Stimulated activated CD4-positive, alpha-beta T cell treated with anti-CD3 and anti-CD28 coated beads, Interleukin-4, amount 100 ng/mL, for 4 hours (primary cell): Measurements from ENCODE around the gene EXOSC5.
"Not testable (repeated sequence)": the region's sequence is repeated elsewhere in the genome, so short reads cannot be mapped to it uniquely, and the experiment has no call there.

Experiments used
- DNase-seq, 2 experiments: peaks; one replicate each; pipeline ENCODE4 v3.0.0-alpha.2; 2020

EXOSC5 gene

DNA sequence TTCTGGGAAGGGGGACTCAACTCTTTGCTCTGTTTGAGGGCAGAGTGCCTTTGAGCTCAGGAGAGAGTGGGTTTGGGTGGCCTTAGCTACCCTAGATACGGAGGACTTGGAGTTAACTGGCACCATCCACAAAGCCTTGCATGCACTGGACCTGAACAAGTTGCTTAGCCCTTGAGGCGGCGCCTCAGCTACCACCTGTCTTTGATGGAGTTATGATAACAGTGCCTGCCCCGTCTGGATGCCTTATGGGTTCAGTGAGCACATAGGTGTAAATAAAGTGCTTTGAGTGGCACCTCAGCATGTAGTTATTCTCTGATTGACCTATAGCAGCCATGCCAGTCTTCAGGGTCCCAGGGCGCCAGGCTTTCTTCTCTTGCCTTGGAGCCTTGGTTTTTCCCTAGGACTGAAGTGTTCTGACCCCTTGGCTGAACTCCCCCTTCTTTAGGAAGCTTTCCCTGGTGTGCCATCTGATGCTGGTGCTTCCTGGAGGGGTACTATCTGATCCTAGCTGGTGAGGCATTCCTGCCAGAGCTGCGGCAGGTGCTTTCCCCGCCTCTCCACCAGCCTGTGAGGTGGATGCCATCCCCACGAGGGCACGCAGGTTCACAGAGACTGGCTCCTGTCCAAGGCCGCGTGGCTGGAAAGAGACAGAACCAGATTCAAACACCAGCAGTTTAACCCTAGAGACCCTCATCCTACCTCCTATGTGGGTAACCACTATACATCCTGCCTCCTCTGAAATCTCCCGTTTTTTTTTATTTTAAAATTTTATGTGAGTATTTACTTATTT is 6.2 kb upstream of the EXOSC5 start:
- DNase-seq: no peak

DNA sequence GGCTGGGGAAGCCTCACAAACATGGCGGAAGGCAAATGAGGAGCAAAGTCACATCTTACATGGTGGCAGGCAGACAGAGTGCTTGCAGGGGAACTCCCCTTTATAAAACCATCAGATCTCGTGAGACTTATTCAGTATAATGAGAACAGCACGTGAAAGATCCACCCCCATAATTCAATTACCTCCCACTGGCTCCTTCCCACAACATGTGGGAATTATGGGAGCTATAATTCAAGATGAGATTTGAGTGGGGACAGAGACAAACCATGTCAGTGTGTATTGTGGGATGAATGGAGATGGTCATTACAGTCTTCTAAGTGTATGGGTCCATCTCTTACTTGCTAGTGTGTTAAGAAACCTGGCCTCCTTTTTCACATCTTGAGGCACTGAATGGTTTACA is 4.9 kb upstream of the EXOSC5 start:
- DNase-seq: no peak

DNA sequence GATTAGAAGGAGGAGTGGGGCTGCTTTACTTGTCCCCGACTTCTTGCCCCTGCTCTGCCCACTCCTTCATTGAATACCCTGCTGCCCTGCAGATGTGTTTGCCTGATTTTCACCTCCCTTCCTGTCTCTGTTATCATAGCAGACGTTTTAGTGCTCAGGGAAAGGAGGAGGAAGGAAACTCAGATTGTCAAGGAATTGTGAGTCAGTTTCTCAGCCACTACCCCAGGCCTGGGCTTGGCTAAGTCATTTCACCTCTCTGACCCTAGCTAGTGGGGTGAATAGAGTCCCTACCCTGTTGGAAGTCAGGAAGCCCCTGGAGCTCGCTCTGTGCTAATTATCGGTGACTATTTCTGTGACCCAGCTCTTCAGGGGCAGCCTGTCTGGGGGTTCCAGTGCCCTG is 4.3 kb upstream of the EXOSC5 start:
- no peak for DNase-seq

DNA sequence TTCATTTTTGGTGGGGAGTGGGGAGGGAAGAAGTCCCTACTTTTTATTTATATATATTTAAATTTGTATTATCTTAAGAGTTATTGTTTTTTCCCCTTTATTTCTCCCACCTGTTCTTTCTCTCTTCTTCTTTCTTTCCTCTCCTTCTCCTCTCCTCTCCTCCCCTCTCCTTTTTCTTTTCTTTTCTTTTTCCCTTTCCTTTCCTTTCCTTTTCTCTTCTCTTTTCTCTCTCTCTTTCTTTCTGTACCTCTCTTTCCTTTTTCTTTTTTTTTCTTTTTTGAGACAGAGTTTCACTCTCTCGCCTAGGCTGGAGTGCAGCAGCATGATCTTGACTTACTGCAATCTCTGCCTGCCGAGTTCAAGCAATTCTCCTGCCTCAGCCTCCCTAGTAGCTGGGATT is 2.4 kb upstream of the EXOSC5 start:
- DNase-seq: no peak

DNA sequence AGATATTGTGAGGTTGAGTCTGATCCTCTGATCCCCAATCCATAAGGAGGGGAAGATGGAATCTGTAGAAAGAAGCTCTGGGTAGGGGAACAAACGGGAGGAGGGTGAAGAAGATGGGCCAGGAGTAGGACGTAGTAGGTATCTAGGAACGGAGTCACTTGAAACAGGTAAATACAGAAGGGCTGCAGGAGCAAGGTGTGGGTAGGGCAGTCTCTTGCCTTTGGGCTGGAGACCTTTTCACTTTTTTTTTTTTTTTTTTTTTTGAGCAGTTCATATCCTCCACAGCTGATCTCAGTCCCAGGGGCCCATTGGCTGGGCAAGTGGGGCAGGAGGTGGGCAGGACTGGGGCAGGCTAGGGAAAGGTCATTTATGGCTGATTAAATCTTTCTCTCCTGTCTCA is 1.9 kb upstream of the EXOSC5 start:
- DNase-seq: no peak

DNA sequence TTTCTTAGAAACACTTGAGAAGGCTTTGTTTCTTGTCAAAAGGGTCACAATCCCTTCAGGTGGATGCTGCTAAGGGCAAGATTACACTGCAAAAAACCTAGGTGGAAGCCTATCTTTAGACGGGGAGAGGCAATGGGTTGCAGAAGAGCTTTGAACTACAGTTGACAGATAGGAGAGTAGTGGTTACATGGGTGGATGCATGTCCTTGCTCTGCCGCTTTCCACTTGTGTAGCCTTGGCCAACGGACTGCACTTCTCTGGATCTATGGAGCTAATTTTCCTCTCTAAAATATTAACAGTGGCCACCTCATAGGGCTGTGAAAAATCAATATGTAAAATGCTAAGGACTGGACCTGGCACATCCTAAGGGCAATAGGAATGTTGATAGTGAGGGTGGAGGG is 1.4 kb upstream of the EXOSC5 start:
- no peak for DNase-seq

DNA sequence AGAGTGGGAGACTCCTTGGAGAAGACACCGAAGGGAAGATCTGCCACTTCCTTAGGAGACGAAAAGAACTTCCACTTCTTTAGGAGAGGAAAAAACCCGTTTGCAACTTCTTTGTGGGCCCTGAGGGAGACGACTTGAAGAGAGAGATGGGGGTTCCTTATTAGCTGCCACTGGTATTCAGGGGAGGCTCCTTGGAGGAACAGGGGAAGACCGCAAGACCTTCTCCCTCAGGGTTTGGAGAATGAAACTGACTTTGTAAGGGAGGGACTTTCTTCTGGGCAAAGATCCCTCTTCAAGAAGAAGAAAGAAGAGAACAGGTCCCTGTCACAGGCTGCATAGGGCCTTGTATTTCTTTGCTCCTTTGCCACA is 875 bp upstream of the EXOSC5 start:
- no peak for DNase-seq

DNA sequence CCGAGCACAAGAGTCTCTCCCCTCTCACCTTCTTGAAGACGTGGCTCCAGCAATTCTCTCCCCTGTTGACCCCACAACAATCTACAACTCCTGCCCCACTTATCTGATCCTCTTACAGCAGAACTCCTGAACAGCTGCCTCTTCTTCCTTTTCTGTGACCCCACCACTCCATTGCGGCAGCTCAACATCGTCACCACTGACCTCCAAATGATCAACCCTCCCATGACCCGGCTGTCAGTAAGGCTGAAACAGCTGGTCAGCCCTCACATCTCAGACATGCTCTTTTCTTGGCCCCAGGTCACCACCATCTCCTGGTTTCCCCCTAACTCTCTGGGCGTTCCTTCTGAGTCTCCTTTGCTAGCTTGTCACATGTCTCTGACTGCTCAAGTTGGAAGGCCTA is 1.8 kb downstream of the EXOSC5 start:
- DNase-seq: no peak

DNA sequence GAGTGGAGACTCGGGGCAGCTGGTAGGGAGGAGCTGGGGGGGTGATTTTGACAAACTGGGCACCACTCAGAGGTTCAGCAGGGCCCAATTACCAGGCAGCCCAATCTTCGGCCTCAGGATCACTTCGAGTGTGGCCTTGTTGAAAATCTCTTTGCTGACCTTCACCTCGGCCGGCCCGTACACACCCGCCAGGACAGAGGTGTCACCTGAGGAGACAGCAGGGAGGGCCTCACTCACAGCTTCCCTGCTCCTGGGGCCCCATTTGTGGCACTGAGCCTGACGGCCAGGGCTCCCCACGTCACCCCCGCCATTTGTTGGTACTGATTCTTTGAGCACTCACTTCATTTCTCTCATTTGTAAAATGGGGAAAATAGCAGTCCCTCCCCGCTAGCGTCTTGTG is 4.4 kb downstream of the EXOSC5 start:
- DNase-seq: no peak

DNA sequence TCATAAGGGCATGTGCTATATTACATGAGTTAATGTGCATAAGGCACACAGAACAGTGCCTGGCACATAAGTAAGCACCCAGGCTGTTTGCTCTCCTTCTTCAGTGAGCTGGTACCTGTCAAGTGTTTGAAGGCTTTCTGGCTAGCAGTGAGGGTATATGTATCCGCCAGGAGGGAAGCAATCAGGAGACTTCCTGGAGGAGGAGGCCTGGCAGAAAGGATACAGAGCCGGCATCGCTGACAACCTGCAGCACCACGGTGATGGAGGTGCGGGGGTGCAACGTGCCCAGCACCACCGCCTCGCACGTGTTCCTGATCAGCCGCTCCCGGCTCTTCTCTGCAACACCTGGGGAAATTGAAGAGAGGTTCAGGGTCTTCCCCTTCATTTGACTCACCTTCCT is 5.5 kb downstream of the EXOSC5 start:
- no peak for DNase-seq

DNA sequence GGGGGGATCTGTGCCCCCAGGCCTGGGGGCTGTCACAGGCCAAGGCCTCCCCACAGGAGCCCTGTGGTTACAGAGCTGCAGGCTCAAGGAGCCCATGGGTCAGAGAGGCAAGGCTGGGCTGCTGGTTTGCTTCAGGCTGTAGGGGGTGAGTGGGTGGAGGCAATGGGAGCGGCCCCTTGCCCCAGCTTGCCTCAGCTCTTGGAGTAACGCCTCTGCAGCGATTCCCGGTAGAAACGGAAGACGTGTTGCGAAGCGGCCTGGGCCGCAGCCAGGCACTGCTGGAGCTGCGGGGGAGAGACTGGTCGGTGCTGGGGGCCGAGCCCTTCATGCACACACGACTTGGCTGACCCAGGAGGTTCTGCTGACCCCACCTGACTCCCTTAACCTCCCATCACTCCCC is 10.7 kb downstream of the EXOSC5 start:
- DNase-seq: no peak

DNA sequence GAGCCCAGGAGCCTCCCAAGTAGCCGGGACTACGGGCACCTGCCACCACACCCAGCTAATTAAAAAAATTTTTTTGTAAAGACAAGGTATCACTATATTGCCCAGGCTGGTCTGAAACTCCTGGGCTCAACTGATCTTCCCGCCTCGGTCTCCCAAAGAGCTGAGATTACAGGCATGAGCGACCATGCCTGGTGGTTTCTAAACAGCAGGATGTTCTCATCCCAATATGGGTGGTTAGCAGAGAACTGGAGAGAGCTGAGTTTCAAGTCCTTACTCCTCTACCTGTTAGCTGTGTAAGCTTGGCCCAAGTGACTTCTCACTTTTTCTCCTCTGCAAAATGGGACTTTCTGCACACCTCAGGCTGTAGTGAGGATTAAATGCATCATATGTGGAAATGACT is 12.8 kb downstream of the EXOSC5 start:
- DNase-seq: no peak

DNA sequence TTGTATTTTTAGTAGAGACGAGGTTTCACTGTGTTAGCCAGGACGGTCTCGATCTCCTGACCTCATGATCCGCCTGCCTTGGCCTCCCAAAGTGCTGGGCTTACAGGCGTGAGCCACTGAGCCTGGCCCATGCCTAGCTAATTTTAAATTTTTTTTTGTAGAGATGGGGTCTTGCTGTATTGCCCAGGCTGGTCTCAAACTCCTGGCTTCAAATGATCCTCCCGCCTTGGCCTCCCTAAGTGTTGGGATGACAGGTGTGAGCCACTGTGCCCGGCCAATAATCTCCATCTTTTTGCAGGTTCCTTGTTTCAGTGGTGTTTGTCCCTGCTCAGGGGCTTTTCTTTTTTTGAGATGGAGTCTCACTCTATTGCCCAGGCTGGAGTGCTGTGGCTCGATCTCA is 15.6 kb downstream of the EXOSC5 start:
- not testable (repeated sequence) for DNase-seq

DNA sequence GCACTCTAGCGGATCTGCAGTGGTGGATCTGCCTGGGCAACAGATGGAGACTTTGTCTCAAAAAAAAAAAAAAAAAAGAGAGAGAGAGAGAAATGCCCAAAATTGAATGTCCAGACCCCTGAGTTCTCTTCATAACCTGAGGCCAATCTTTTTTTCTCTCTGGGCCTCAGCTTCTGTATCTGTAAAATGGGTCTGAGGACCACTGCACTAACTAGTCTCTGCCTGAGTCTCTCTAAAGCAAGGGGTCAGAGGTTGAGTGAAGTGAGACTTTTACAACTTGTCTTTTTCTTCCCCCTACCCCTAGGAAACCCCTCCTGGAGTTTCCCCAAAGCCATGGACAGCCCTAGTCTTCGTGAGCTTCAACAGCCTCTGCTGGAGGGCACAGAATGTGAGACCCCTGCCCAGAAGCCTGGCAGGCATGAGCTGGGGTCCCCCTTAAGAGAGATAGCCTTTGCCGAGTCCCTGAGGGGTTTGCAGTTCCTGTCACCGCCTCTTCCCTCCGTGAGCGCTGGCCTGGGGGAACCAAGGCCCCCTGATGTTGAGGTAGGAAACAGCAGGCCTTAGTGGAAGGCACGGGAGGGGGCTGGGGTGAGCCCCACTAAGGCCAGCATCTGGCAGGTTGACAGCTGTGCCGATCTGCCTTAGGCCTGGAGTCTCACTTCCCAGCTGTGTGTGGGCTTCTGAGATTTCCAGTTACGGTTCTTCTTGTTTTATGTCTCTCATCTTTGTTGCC is 19.0 kb downstream of the EXOSC5 start:
- DNase-seq: no peak

DNA sequence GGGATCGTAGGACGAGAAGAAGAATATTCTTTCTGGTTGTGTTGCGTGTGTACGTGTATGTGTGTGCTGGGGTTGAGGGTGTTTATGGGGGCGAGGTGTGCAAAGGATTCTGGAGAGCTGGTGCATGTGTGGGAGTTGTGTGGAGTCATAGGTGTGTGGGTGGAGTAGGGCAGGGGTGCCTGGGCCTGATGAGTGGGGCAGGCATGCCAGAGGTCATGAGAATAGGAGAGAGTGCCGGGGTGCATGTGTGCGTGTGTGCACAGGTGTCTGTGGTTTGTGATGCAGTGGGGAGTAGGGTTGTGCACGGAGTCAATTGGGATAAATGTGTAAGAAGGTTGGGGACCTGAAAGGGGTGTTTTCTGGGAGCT is 20.2 kb downstream of the EXOSC5 start:
- peak in 1 of 2 experiments; percentile 81 for DNase-seq

DNA sequence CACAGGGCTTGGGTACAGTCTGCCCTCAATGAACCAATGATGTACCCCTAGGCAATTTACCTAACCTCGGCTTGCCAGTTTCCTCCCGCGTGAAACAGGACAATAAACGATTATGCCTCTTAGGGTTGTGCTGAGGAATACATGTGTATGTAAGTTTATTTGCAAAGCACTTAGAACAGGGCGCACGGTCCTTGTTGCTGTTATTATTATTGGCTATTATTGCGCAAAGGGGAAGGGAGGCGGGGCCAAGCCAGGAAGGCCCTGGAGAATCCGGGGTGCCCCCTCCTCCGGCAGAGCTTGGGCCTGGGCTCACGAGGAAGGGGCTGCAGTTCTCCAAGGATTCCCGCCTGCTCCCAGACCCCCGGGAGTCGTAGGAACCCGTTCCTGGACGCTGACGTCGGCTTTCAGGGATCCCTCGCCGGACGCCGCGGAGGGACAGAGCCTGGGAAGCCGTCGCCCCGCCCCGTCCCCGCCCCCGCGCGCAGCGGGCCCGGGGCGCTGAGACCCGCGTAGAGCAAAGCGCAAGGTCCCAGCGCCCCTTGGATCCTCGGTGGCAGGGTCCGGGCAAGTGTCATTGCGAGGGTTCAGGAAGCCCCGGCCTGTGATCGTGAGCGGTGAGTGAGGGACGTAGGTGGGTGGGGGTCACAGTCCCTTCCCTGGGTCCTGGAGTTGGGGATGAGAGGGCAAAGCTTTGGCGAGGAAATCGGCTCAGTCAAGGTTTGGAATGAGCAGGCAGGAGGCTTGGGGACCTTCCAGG is 20.7 kb downstream of the EXOSC5 start, which contains the start of gene TMEM91:
Gene TMEM91, plus strand, starts transcription at position 293 of the 757 bp plus-strand sequence. CDS start 1,777 bp downstream, outside the sequence.
- DNase-seq: peak in 1 of 2 experiments; percentile 29

DNA sequence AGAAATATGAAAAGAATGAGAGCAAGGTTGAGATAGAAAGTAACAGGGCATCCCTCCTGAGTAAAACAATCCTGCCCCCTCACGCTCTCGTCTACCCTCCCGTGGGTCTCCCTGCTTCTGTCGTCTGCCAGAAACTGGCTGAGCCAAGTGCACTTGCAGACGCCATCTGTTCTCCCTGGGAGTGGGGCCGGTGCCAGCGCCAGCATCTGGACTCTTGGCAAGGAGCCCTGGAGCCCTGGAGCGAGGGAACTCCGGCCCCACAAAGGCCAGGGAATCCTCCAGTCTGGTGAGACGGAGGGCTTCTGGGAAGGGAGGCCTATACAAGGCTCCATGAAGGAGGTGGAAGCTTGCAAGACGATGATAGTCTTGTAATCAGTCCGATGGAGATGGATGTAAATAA is 23.2 kb downstream of the EXOSC5 start:
- no peak for DNase-seq

DNA sequence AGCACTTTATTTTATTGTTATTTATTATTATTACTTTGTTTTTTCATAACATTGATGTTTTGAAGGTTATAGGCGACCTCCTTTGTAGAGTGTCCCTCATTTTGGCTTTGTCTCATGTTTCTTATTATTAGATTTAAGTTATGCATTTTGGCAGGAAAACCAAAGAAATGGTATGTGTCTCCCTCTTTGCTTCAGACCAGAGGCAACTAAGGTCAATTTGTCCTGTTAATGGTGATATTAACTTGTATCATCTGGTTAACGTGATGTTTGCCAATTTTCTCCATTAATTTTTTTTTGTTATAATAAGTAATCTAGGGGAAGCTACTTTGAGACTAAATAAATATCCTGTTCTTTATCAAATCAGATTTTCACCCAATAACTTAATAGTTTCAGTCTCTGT is 24.7 kb downstream of the EXOSC5 start:
- no peak for DNase-seq

DNA sequence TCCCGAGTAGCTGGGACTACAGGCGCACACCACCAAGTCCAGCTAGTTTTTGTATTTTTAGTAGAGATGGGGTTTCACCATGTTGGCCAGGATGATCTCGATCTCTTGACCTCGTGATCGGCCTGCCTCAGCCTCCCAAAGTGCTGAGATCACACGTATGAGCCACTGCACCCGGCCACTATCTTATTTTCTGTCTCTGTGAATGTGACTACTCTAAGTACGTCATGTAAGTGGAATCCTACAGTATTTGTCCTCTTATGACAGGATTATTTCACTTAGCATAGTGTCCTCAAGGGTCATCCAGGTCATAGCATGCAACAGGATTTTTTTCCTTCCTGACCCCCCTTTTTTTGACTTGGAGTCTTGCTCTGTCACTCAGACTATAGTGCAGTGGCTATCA is 25.6 kb downstream of the EXOSC5 start:
- no peak for DNase-seq

DNA sequence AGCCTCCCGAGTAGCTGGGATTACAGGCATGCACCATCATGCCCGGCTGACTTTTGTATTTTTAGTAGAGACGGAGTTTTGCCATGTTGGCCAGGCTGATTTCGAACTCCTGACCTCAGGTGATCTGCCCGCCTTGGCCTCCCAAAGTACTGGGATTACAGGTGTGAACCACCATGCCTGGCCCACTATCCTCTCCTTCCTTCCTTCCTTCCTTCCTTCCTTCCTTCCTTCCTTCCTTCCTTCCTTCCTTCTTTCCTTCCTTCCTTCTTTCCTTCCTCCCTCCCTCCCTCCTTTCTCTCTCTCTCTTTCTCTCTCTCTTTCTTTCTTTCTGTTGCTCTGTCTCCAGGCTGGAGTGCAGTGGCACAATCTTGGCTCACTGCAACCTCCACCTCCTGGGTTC is 26.0 kb downstream of the EXOSC5 start:
- not testable (repeated sequence) for DNase-seq

DNA sequence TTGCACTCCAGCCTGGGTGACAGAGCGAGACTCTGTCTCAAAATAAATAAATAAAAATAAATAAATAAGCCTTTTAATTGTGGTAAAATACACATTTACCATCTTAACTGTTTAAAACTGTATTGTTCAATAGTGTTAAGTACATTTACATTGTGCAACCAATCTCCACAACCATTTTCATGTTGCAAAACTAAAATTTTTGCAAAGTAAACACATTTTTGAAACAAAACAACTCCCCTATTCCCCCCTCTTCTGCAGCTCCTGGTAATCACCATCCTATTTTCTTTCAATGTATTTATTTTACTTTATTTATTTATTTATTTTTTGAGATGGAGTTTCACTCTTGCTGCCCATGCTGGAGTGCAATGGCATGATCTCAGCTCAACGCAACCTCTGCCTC is 27.4 kb downstream of the EXOSC5 start:
- DNase-seq: no peak

DNA sequence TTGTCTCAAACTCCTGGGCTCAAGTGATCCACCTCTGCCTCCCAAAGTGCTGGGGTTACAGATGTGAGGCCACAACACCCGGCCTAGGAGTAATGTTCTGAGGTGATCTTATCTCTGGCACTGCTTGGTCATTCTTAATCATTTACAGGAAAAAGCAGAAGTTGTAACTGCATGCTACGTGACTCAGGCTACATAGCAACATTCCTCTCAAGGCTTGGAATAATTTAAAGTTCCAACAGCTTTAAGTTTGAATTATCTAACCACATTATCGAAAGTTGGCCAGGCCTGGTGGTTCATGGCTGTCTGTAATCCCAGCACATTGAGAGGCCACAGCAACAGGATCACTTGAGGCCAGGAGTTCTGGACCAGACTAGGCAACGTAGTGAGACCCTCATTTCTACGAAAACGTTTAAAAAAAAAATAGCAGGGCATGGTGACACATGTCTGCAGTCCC is 29.3 kb downstream of the EXOSC5 start:
- no peak for DNase-seq

DNA sequence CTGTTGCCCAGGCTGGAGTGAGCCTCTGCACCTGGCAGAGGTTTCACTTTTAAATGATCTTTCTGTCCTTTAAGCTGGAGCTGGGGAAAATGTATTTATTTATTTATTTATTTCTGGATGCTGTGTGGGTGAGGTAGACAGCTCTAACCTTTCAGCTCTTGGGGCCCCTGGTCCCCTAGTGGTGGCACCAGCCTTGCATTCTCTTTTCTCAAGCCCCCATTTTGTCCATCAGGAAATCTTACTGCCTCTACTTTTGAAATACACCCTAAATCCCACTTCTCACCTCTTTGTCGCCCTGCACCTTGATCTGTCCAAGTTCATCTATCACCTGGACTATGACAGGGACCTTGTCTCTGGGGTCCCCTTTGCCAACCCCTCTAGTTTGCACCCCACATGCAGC is 31.1 kb downstream of the EXOSC5 start:
- no peak for DNase-seq
